Measurements from ENCODE around the gene DENND1A. TPM values are rescaled to one million over a fixed set of nuclear protein-coding genes. Genes with fewer than 3 reads are reported as not detected.

Gene DENND1A
- total and polyA plus RNA-seq, 2 of the 13 experiments (the other 11 are each of a cell fraction or from before 2014, with no cell fraction given) = 14.8 to 30.1 TPM

- in situ Hi-C loops (cut with HindIII; ENCODE audit: extremely low pct_ligation_motif_present, low pct_unique_long_range_greater_than_20kb) (no loop called here), intact Hi-C loops (cut with micrococcal nuclease; ENCODE audit: unreplicated experiment) (loop anchor here (2.0 to 10.0 kb wide), 2 partner anchors 67 to 183 kb away; no protein-coding TSS in a partner anchor)
- Histone ChIP-seq H3K9ac (ENCODE audit: insufficient read depth, low read depth, low read length) (peak overlapping the region; percentile 81), H3K9me3 (ENCODE audit: low read length) (no peaks in the 10 kb centered on the region), H3K4me2 (ENCODE audit: low read depth, low read length) (peak overlapping the region; percentile 78), H3K79me2 (ENCODE audit: insufficient read depth, low read length) (peaks cover 61% of the 10 kb centered on the region), H4K20me1 (ENCODE audit: insufficient read depth, low read length) (peaks cover 7% of the 10 kb centered on the region; the same call in 1 of the 2 replicates), H2AFZ (ENCODE audit: low read length) (no peak overlapping the region), H3K4me3 (replicated peaks in 1 of 3; ENCODE audit: insufficient read depth in 1 of 3, low read depth in 2 of 3, low read length in 3 of 3) (peak overlapping the region; percentile 65 to 83 (median 75); a peak in 5 of 6 replicates), H3K27me3 (ENCODE audit: control insufficient read depth in 1 of 2, insufficient read depth in 2 of 2, low read length in 2 of 2) (no peaks in the 10 kb centered on the region), H3K27ac (ENCODE audit: extremely low read length, insufficient read depth, low read length) (peak overlapping the region; percentile 82), H3K4me1 (ENCODE audit: insufficient read depth, low read length) (peaks cover 81% of the 10 kb centered on the region), H3K36me3 (replicated peaks in 1 of 2; ENCODE audit: control insufficient read depth in 1 of 2, insufficient read depth in 2 of 2, low read length in 2 of 2) (no peaks in the 10 kb centered on the region)
- no peak for DNase-seq (ENCODE audit: low spot score)
- no peak for ATAC-seq
- 59% methylated on average over 5 of the region's 5 CpGs for WGBS (ENCODE audit: low lambda C conversion rate)
- FAIRE-seq = no peak
- ChIA-PET POLR2A (interaction anchor here (1.5 kb wide), 1 partner anchor 186 kb away, joined by 3 read pairs; no protein-coding TSS in a partner anchor), CTCF (ENCODE audit: low intra/inter-chr PET ratio, low total read pairs) (no interaction called here)
- TSS peak; percentile 53 for BruUV-seq (replicated peaks)
- TF ChIP-seq ZNF737 (CRISPR knock-in tag; IDR thresholded peaks at IDR 0.05; ENCODE audit: borderline replicate concordance) = no peak
- TF ChIP-seq KDM6A (CRISPR knock-in tag; IDR thresholded peaks at IDR 0.05; ENCODE audit: low read depth) = no peak
- peak; percentile 79; the same call in 1 of the 2 replicates for TF ChIP-seq CEBPB (IDR thresholded peaks at IDR 0.05; ENCODE audit: borderline replicate concordance, low read depth, low read length)
- no peak for TF ChIP-seq MEF2D (CRISPR knock-in tag; IDR thresholded peaks at IDR 0.05)
- TF ChIP-seq ZNF232 (CRISPR knock-in tag; IDR thresholded peaks at IDR 0.05; ENCODE audit: borderline replicate concordance) = no peak
- no peak for TF ChIP-seq SNAI1 (CRISPR knock-in tag; IDR thresholded peaks at IDR 0.05; ENCODE audit: borderline replicate concordance)
- TF ChIP-seq FOXP1 (IDR thresholded peaks at IDR 0.05) = no peak
- peak; percentile 28; the same call in 1 of the 2 replicates for TF ChIP-seq FOXP1 (CRISPR knock-in tag; IDR thresholded peaks at IDR 0.05)
- TF ChIP-seq SMARCC2 (IDR thresholded peaks at IDR 0.05) = no peak
- no peak for TF ChIP-seq FOXK2 (IDR thresholded peaks at IDR 0.05)
- TF ChIP-seq ZNF749 (CRISPR knock-in tag; IDR thresholded peaks at IDR 0.05; ENCODE audit: borderline replicate concordance) = no peak
- TF ChIP-seq ZBTB43 (CRISPR knock-in tag; conservative IDR thresholded peaks at IDR 0.05) = no peak
- TF ChIP-seq ZNF678 (CRISPR knock-in tag; IDR thresholded peaks at IDR 0.05) = no peak
- TF ChIP-seq MNT (IDR thresholded peaks at IDR 0.05) = no peak
- no peak for TF ChIP-seq FOXM1 (CRISPR knock-in tag; IDR thresholded peaks at IDR 0.05)
- no peak for TF ChIP-seq ZNF564 (CRISPR knock-in tag; IDR thresholded peaks at IDR 0.05)
- TF ChIP-seq SMAD1 (CRISPR knock-in tag; IDR thresholded peaks at IDR 0.05; ENCODE audit: borderline replicate concordance, low read depth) = no peak
- no peak for TF ChIP-seq GRHL1 (CRISPR knock-in tag; conservative IDR thresholded peaks at IDR 0.05)
- no peak for TF ChIP-seq TSC22D2 (CRISPR knock-in tag; IDR thresholded peaks at IDR 0.05; ENCODE audit: borderline replicate concordance)
- TF ChIP-seq TBP (CRISPR knock-in tag; IDR thresholded peaks at IDR 0.05) = no peak
- TF ChIP-seq ZNF777 (CRISPR knock-in tag; IDR thresholded peaks at IDR 0.05) = no peak
Observed at GRCh38 chr9:123927625-123928532, 2.0 kb downstream of the DENND1A start.
